Measurements from ENCODE around the gene DNAJB12.
"Not testable (repeated sequence)": the region's sequence is repeated elsewhere in the genome, so short reads cannot be mapped to it uniquely, and the experiment has no call there.

The DNAJB12 gene

GRCh38 chr10:72354356-72355213, at the start of gene DNAJB12:
Gene DNAJB12 (minus strand): TSS chr10:72354919. CDS start chr10:72354897, 22 bp downstream.
- DNase-seq = peak; percentile 91

GRCh38 chr10:72395581-72395980, 40.9 kb upstream of the DNAJB12 start:
- DNase-seq = not testable (repeated sequence)

DNA sequence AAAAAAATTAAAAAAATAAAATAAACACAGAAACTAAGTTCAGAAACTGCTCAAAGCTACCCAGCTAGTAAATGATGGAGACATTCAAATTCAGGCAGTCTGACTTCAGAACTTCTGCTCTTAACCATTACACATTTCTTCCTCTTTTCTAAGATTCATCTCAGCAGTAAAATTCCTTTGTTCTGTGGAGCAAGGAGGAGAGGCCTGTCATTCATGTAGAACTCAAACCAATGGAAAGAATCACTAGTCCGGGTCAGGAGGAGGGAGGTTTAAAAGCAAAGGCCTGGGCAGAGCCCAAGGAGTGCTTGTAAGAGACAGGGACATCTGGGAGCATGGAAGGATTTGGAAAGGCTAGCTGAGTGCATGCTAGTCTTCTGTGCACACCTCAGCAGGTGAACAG, 37.9 kb upstream of the DNAJB12 start:
- no peak for DNase-seq

DNA sequence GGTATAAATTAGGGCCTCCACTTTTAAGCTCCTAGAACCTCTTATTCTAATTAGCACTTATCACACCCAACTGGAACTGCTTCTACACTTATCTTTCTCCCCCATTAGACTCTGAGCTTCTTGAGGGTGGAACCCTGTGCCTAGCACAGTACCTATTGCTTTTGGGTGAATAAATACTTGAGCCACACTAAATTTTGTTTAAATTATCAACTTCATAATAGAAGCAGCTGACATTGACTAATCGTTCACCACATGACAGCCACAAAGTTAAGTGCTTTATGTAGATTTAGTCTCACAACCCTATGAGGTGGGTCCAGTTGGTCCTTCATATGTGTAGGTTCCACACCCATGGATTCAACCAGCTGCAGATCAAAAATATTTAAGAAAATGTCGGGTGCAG, 36.0 kb upstream of the DNAJB12 start:
- DNase-seq = no peak

- DNase-seq = no peak
These were observed 35.0 kb upstream of the DNAJB12 start for GRCh38 chr10:72389716-72390115.

- DNase-seq = no peak
These were observed 34.3 kb upstream of the DNAJB12 start for GRCh38 chr10:72389014-72389413.

DNA sequence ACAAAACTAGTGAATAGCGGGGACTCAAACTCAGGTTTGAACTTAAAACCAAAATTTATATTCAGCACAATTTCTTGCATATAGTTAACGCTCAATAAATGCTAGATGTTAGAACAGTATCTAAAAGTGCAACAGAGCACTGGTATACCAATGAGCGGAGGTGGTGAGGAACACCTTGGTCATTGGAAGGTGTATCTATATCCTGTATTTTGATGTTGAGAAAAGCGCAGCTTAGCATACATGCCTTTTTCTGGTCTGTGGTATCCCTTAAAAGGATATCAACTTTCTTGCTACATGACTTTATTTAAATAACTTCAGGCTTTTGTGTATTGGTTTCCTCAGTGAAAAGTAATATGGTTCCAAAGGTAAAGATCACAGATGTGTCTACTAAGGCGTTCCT, 33.3 kb upstream of the DNAJB12 start:
- no peak for DNase-seq

GRCh38 chr10:72386916-72387586, 32.3 kb upstream of the DNAJB12 start:
- DNase-seq = no peak

GRCh38 chr10:72385724-72386123, 31.0 kb upstream of the DNAJB12 start:
- DNase-seq = no peak

- DNase-seq = not testable (repeated sequence)
These were observed 30.3 kb upstream of the DNAJB12 start for GRCh38 chr10:72384982-72385381.

GRCh38 chr10:72379776-72380175, 25.1 kb upstream of the DNAJB12 start:
- no peak for DNase-seq

DNA sequence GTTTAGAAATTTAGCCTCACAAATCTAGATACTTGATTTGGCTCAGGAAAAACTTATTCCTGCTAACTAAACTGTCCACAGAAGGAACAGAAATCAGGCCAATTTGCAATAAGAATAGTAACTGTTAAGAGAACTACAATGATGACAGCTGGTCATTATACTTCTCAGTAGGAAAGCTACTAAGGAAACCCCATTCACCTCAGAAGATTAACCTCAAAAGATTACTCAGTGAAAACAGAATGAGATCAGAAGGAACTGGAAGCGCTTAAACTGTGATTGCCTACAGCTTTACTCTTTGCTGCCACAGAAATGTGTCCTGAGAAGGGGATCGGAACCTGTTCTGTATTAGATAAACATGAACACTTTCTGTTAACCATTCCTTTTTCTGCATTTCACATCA, 24.3 kb upstream of the DNAJB12 start:
- no peak for DNase-seq

DNA sequence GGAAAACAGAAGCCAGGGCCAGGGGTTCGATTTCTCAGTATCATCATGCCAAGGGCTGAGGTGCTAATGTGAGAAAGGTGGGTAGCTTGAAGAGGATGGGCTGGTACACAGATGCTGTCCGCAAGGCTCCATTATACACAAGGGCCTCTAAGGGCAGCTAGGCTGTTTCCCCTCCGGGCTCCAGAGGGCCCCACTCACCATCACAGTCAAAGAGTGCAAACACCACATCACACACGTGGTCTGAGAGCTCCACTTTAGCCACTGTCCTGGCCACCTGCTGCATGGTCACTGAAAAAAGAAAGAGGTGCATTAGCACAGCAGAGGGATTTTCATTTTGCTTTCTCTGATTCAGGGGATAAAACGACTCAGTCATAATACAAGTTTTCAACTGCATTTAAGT, 20.9 kb upstream of the DNAJB12 start:
- no peak for DNase-seq

DNA sequence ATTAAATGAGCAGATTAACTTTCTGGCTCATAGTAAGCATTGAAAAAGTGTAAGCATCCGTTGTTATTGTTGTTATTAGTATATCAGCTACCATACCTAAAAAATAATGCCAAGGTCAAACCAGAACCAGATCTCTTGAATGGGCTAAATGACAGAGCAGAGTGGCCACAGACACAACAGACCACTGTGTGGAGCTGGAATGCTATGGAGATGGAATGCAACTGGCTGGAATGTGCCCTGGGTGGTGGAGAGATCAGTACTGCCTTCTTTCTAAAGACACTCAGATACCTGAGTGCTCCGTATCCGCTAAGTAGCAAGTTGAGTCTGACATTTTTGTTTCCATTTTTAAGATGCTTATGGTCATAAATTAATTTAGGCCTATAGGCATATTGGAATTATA, 20.5 kb upstream of the DNAJB12 start:
- no peak for DNase-seq

- no peak for DNase-seq
These were observed 15.5 kb upstream of the DNAJB12 start for GRCh38 chr10:72370201-72370722.

GRCh38 chr10:72367301-72367960, 12.7 kb upstream of the DNAJB12 start:
- DNase-seq = no peak

GRCh38 chr10:72365106-72365895, 10.6 kb upstream of the DNAJB12 start:
- no peak for DNase-seq

DNA sequence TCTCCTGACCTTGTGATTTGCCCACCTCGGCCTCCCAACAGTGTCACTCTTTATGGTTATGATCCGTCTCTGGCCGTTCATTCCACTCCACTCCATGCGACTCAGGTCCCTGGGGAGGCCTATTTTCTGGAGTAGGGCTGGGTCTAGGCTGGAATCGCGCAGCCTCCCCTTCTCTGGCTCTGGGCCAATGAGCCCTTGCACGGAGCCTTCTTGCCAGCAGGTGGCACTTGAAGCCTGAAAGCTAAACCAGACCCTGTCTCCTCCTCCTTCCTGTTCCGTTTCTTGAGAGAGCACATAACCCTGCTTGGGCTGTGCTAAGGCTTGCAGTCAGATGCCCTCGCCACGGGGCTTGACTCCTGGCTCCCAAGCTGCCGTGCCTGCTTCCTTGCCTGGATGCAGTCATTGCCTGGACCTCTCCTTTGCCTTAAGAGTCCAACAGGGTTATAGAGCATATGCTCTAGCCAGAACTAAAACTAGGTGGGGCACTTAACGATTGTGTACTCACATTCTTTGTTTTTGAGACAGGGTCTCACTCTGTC, 9.6 kb upstream of the DNAJB12 start:
- DNase-seq = peak; percentile 82

DNA sequence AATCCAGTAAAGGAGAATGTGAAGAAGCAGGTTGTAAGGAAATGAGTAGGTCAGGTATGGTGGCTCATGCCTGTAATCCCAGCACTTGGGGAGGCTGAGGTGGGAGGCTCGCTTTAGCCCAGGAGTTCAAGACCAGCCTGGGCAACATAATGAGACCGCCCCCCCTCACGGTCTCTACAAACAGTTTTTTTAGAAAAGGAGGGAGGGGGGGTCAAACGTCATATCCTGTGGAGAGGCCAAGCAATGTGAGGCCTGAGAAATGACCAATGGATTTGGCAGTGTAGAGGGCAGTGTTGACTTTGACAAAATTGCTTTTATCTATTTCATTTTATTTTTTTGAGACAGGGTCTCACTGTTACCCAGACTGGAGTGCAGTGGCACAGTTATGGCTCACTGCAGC, 2.3 kb upstream of the DNAJB12 start:
- no peak for DNase-seq

GRCh38 chr10:72356115-72356514, 1.4 kb upstream of the DNAJB12 start:
- DNase-seq = no peak

- no peak for DNase-seq
These were observed 466 bp upstream of the DNAJB12 start for GRCh38 chr10:72355214-72355555.

GRCh38 chr10:72353965-72354355, 759 bp downstream of the DNAJB12 start:
- no peak for DNase-seq

All from NCI-H1694 treated with DMSO at 0.1 percent for 48 hours (cell line).